Spleen (tissue), 7 donors: ENCODE data around the gene TENM3.

Source experiments
- CTCF ChIP-seq, 11 experiments: fragments of 200-600 bp in 7 of 11; fragments of 450-650 bp in 4 of 11; sonication (generic) in 4 of 11; IDR thresholded peaks in 8 of 11; conservative IDR thresholded peaks in 3 of 11; 1 replicate in 7 of 11; 2 replicates in 4 of 11; pipeline versions ENCODE4 v1.4.0 to v1.8.0; 2016 to 2021; ENCODE audit warnings: antibody characterized with exemption in 11 of 11, inconsistent platforms in 4 of 11, mild to moderate bottlenecking in 1 of 11
- POLR2AphosphoS5 ChIP-seq, 3 donors: sonication (generic); formaldehyde crosslinking; IDR thresholded peaks; one replicate each; pipeline ENCODE4 v1.5.1; 2017; ENCODE audit warnings: antibody characterized with exemption in 3 of 3
- donor health status: DM: no; HTN: no; CAD: no; lungs with moderate emphysema.
- donor health status: DM: no; HTN: no; CAD: no.
- donor health status: DM: no; HTN: no; CAD: no.

DNA sequence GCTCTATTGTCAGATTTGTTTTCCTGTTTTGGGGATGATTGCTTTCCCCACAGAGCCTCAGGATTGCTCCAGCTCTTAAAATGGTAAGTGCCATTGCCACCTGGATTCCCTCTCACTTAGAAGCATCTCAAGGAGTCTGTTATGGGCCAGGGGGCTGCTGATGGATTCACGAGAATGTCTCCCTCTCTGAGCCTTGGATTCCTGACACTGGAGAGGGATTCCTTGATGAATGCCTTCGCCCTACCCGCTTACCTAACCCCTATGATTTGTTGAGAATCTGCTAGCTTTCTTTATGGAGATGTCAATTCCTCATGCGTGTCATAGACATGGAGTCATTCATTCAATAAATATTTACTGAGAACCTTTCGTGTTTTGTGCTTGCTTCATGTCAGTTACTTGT, 36.9 kb upstream of the TENM3 start:
- no peak for TF ChIP-seq CTCF (IDR thresholded peaks at IDR 0.05 in 8 of 11, conservative IDR thresholded peaks at IDR 0.05 in 3 of 11)
- TF ChIP-seq POLR2AphosphoS5 (IDR thresholded peaks at IDR 0.05), result no peak
